Natural killer cell (primary cell): ENCODE data around the gene RAG1. TPM values are rescaled to one million over a fixed set of nuclear protein-coding genes. Genes with fewer than 3 reads are reported as not detected.

Experiments
- ATAC-seq, 3 donors: fragments of 150-1000 bp in 2 of 3; fragments of 200-7000 bp in 1 of 3; cut with Tn5 transposase; 1 replicate in 1 of 3; 2 replicates in 2 of 3; pipeline ENCODE4 v1.10.0; 2021; ENCODE audit warnings: mild to moderate bottlenecking in 2 of 3, moderate library complexity in 2 of 3
- DNase-seq, 2 donors: peaks; one replicate each; pipeline versions ENCODE4 v3.0.0 to v3.0.0-alpha.2; 2013 to 2021; ENCODE audit warnings: mixed read lengths in 1 of 2
- H3K27ac ChIP-seq: one replicate; pipeline ENCODE4 v1.5.1; 2013; ENCODE audit warnings: mild to moderate bottlenecking, low read length
- H3K27me3 ChIP-seq: one replicate; pipeline ENCODE4 v1.6.1; 2013; ENCODE audit warnings: low read length; ENCODE audit not compliant: control insufficient read depth, insufficient read depth
- H3K36me3 ChIP-seq: one replicate; pipeline ENCODE4 v1.6.1; 2013; ENCODE audit warnings: low read length; ENCODE audit not compliant: control insufficient read depth, insufficient read depth
- H3K4me1 ChIP-seq: one replicate; pipeline ENCODE4 v1.6.1; 2013; ENCODE audit warnings: low read length; ENCODE audit not compliant: control insufficient read depth, insufficient read depth
- H3K4me3 ChIP-seq: one replicate; pipeline ENCODE4 v1.5.1; 2013; ENCODE audit warnings: low read length
- H3K9me3 ChIP-seq: one replicate; pipeline ENCODE4 v1.6.1; 2013; ENCODE audit warnings: low read length; ENCODE audit not compliant: control insufficient read depth, insufficient read depth
- H3K27ac Mint-ChIP-seq, 2 donors: one replicate each; pipeline ENCODE4 v1.8.0; 2022; ENCODE audit warnings: mild to moderate bottlenecking in 2 of 2, mixed read lengths in 2 of 2, moderate library complexity in 1 of 2
- H3K27me3 Mint-ChIP-seq, 2 donors: one replicate each; pipeline ENCODE4 v1.8.0; 2022; ENCODE audit warnings: low read depth in 2 of 2, mixed read lengths in 2 of 2
- H3K36me3 Mint-ChIP-seq: one replicate; pipeline ENCODE4 v1.8.0; 2022; ENCODE audit warnings: mixed read lengths
- H3K4me1 Mint-ChIP-seq, 2 donors: one replicate each; pipeline ENCODE4 v1.8.0; 2022; ENCODE audit warnings: mixed read lengths in 2 of 2
- H3K4me3 Mint-ChIP-seq: one replicate; pipeline ENCODE4 v1.8.0; 2022; ENCODE audit warnings: mild to moderate bottlenecking, moderate library complexity, mixed read lengths
- H3K9me3 Mint-ChIP-seq, 2 donors: one replicate each; pipeline ENCODE4 v1.8.0; 2022; ENCODE audit warnings: mixed read lengths in 2 of 2
- WGBS: methylation state at CpG from one replicate; pipeline ENCODE4 v1.1.7; 2013; ENCODE audit warnings: missing lambda C conversion rate; ENCODE audit not compliant: insufficient coverage; 5-methylcytosine and 5-hydroxymethylcytosine counted together
- intact Hi-C: fragments of 100-400 bp; cut with micrococcal nuclease; formaldehyde crosslinking; loops from one replicate; pipeline ENCODE4 v1.14.2; 2022
- total RNA-seq, 4 donors: library from RNA; stranded (reverse); fragments of 120-200 nt in 1 of 4; gene quantifications; one replicate each; pipeline versions ENCODE4 v1.2.3 to v1.2.4, GENCODE V29; 2013 to 2022
- TF ChIP-seq, protein P1 (sequence below): fragments of 200-600 bp; IDR thresholded peaks from one replicate; pipeline ENCODE4 v1.8.0; 2022; ENCODE audit warnings: antibody characterized with exemption

Gene RAG1
- total RNA-seq, 3 donors from 2014 or later (not counting 1 experiment from before 2014, with no cell fraction given), result 0.96 to 2.1 (median 1.4) TPM

DNA sequence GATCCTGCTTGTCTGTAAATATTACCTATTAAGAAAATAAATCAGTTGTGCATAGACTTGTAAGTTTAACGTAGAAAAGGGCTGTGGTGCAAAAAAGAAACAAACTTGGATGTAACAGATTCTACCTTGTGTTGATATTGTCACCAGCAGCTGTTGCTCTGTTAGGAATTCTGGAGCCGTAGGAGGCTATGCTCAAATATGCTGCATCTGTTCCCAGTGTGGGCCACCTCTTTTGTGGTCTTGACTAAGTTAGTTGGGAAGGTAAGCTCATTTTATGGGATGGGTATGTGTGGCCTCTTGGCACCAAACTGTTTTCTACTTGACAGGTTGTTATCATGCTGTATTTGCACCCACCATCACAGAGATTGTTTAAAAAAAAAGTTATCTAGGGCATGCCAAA lies 59.7 kb downstream of the RAG1 start:
- no peaks in the 10 kb centered on the region for H3K9me3 Mint-ChIP-seq
- DNase-seq, result no peak
- Histone ChIP-seq H3K36me3 (no peaks in the 10 kb centered on the region), H3K4me3 (no peak overlapping the region), H3K27ac (no peak overlapping the region), H3K9me3 (no peaks in the 10 kb centered on the region), H3K4me1 (no peaks in the 10 kb centered on the region), H3K27me3 (no peaks in the 10 kb centered on the region)
- TF ChIP-seq, protein P1, sequence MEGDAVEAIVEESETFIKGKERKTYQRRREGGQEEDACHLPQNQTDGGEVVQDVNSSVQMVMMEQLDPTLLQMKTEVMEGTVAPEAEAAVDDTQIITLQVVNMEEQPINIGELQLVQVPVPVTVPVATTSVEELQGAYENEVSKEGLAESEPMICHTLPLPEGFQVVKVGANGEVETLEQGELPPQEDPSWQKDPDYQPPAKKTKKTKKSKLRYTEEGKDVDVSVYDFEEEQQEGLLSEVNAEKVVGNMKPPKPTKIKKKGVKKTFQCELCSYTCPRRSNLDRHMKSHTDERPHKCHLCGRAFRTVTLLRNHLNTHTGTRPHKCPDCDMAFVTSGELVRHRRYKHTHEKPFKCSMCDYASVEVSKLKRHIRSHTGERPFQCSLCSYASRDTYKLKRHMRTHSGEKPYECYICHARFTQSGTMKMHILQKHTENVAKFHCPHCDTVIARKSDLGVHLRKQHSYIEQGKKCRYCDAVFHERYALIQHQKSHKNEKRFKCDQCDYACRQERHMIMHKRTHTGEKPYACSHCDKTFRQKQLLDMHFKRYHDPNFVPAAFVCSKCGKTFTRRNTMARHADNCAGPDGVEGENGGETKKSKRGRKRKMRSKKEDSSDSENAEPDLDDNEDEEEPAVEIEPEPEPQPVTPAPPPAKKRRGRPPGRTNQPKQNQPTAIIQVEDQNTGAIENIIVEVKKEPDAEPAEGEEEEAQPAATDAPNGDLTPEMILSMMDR, result no peak
- no peaks in the 10 kb centered on the region for H3K4me1 Mint-ChIP-seq
- 95% methylated on average over 2 of the region's 2 CpGs for WGBS
- intact Hi-C loops, result no loop called here
- H3K4me3 Mint-ChIP-seq, result no peak overlapping the region
- ATAC-seq, result no peak
- no peak overlapping the region for H3K27ac Mint-ChIP-seq
- peaks cover 0 to 7% of the 10 kb centered on the region in 2 donors for H3K27me3 Mint-ChIP-seq
- no peaks in the 10 kb centered on the region for H3K36me3 Mint-ChIP-seq

DNA sequence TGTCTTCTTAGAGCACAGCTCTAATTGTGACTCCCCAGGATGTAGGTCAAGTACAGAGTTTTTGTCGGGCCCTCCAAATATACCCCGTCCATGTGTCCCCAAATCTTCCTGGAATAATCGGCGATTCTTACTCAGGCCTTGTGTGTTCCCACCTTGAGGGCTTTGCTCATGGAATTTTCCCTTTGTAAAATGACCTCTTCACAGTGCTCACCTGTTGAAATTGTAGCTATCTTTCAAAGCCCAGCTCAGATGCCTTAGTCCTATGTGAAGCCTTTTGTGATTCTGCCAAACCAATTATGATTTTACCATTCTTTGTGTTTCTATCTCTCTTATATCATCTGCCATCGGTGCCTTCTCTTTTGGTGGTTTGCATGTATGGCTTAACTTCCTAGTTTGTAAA lies 60.3 kb downstream of the RAG1 start:
- no peak overlapping the region for H3K27ac Mint-ChIP-seq
- WGBS, result 87% methylated on average over 5 of the region's 5 CpGs
- Histone ChIP-seq H3K36me3 (no peaks in the 10 kb centered on the region), H3K4me1 (no peaks in the 10 kb centered on the region), H3K27me3 (no peaks in the 10 kb centered on the region), H3K4me3 (no peak overlapping the region), H3K9me3 (no peaks in the 10 kb centered on the region), H3K27ac (no peak overlapping the region)
- DNase-seq, result no peak
- no peak overlapping the region for H3K4me3 Mint-ChIP-seq
- no peaks in the 10 kb centered on the region for H3K9me3 Mint-ChIP-seq
- no peak for ATAC-seq
- H3K27me3 Mint-ChIP-seq, result peaks cover 0 to 7% of the 10 kb centered on the region in 2 donors
- TF ChIP-seq, protein P1, result no peak
- H3K4me1 Mint-ChIP-seq, result no peaks in the 10 kb centered on the region
- H3K36me3 Mint-ChIP-seq, result no peaks in the 10 kb centered on the region
- intact Hi-C loops, result no loop called here

DNA sequence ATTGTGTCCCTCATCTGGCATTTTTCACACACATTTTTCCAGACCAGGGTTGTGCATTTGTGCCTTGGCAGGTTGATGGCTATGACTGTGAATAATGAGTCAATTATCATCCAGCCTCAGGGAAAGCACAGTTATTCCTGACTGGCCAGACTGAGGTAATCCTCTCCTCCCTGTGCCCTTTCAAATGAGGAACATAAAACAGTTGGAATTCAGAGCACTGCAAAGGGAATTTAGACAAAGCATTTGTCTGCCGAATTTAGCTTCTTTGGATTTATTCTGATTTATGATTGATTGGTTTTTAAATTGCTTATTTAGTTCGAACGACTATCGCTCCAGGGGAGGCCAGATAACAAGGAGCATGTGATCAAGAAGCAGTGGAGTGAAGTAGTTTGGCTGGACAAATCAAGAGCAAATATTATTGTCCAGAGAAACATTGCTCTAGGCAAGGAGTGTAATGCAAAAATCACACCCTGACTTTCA lies 61.0 kb downstream of the RAG1 start:
- peaks cover 0 to 7% of the 10 kb centered on the region in 2 donors for H3K27me3 Mint-ChIP-seq
- no peak overlapping the region for H3K4me3 ChIP-seq
- H3K36me3 ChIP-seq, result no peaks in the 10 kb centered on the region
- no peaks in the 10 kb centered on the region for H3K4me1 Mint-ChIP-seq
- no peak for ATAC-seq
- H3K4me1 ChIP-seq, result no peaks in the 10 kb centered on the region
- 86% methylated on average over 4 of the region's 4 CpGs for WGBS
- H3K27me3 ChIP-seq, result no peaks in the 10 kb centered on the region
- no peak overlapping the region for H3K27ac Mint-ChIP-seq
- no peak overlapping the region for H3K4me3 Mint-ChIP-seq
- no peaks in the 10 kb centered on the region for H3K9me3 Mint-ChIP-seq
- intact Hi-C loops, result no loop called here
- H3K27ac ChIP-seq, result no peak overlapping the region
- no peak for DNase-seq
- no peaks in the 10 kb centered on the region for H3K36me3 Mint-ChIP-seq
- TF ChIP-seq, protein P1, result no peak
- H3K9me3 ChIP-seq, result no peaks in the 10 kb centered on the region

Other genes with a start within 250 kb of the RAG1 start
- gene TRAF6, start 57.7 kb upstream of the RAG1 start, total RNA-seq, result 10 to 100 TPM; 37.9 to 43.3 (median 40.2) TPM
- 1 to 10 TPM in 2 of 3 donors, under 1 TPM in 1; 0.94 to 1.9 (median 1.8) TPM for gene IFTAP, start 26.5 kb downstream of the RAG1 start, total RNA-seq
- gene RAG2, start 30.2 kb downstream of the RAG1 start, total RNA-seq, result not detected